Transverse colon (tissue), 4 donors: ENCODE data around the gene MYH9. TPM values are rescaled to one million over a fixed set of nuclear protein-coding genes. Genes with fewer than 3 reads are reported as not detected.
A peak's percentile ranks its signal among the peaks of the same experiment; 100 is the strongest.

Experiments
- DNase-seq: peaks from one replicate; pipeline ENCODE4 v3.0.0-alpha.2; 2019
- H3K27ac ChIP-seq, 4 donors: fragments of 200-600 bp; sonication (generic); 2 replicates each; pipeline ENCODE4 v1.5.1; 2016 to 2018; ENCODE audit warnings: inconsistent platforms in 4 of 4
- H3K27me3 ChIP-seq: fragments of 200-600 bp; sonication (generic); 2 replicates; pipeline ENCODE4 v1.5.1; 2017; ENCODE audit warnings: inconsistent platforms
- H3K36me3 ChIP-seq, 4 donors: fragments of 200-600 bp; sonication (generic); 2 replicates each; pipeline ENCODE4 v1.5.1; 2017 to 2019; ENCODE audit warnings: inconsistent platforms in 4 of 4
- H3K4me1 ChIP-seq, 4 donors: fragments of 200-600 bp; sonication (generic); 2 replicates each; pipeline ENCODE4 v1.5.1; 2017 to 2020; ENCODE audit warnings: inconsistent platforms in 4 of 4
- H3K4me3 ChIP-seq, 4 donors: fragments of 200-600 bp; sonication (generic); 1 replicate in 1 of 4; 2 replicates in 3 of 4; pipeline versions ENCODE4 v1.5.1 to v1.6.1; 2017 to 2019; ENCODE audit warnings: inconsistent platforms in 4 of 4
- H3K9me3 ChIP-seq, 2 donors: fragments of 200-600 bp; sonication (generic); 2 replicates each; pipeline ENCODE4 v1.5.1; 2017 to 2019; ENCODE audit warnings: inconsistent platforms in 2 of 2
- EP300 ChIP-seq: sonication (generic); formaldehyde crosslinking; IDR thresholded peaks from one replicate; pipeline ENCODE4 v1.6.1; 2017; ENCODE audit warnings: antibody characterized with exemption, low read depth
- POLR2A ChIP-seq: fragments of 450-650 bp; IDR thresholded peaks from one replicate; pipeline ENCODE4 v1.6.1; 2016; ENCODE audit warnings: antibody characterized with exemption, mild to moderate bottlenecking, moderate library complexity
- POLR2AphosphoS5 ChIP-seq, 3 donors: sonication (generic); formaldehyde crosslinking; IDR thresholded peaks; one replicate each; pipeline ENCODE4 v1.6.1; 2016; ENCODE audit warnings: antibody characterized with exemption in 3 of 3
- WGBS, 2 donors: methylation state at CpG; one replicate each; pipeline ENCODE4 v1.1.5; 2018; ENCODE audit warnings: low coverage in 1 of 2; 5-methylcytosine and 5-hydroxymethylcytosine counted together
- in situ Hi-C, 4 donors: fragments of 200-750 bp; cut with MboI; loops; one replicate each; pipeline versions ENCODE4 v1.15.0 to v1.15.1; 2017; ENCODE audit warnings: low sequenced_read_pairs in 3 of 4, low pct_ligation_motif_present in 1 of 4, low pct_unique_long_range_greater_than_20kb in 1 of 4
- intact Hi-C: fragments of 100-400 bp; cut with DNase I; formaldehyde crosslinking; loops from one replicate; pipeline ENCODE4 v1.15.1; 2023; ENCODE audit warnings: low total_unique reads
- total RNA-seq, 4 donors: library from RNA; depleted of rRNA; stranded (reverse); fragments of >200 nt; gene quantifications; one replicate each; pipeline ENCODE4 v1.1.0, GENCODE V29; 2016
- TF ChIP-seq, protein P1 (sequence below), 5 experiments: fragments of 200-600 bp in 3 of 5; fragments of 450-650 bp in 2 of 5; sonication (generic) in 3 of 5; IDR thresholded peaks; 1 replicate in 2 of 5; 2 replicates in 3 of 5; pipeline ENCODE4 v1.5.1; 2016 to 2017; ENCODE audit warnings: antibody characterized with exemption in 5 of 5, inconsistent platforms in 3 of 5, mild to moderate bottlenecking in 2 of 5, moderate library complexity in 1 of 5

Gene MYH9
- total RNA-seq, 4 donors from 2014 or later, result 385 to 511 (median 460) TPM

GRCh38 chr22:36300396-36301212 is 87.2 kb downstream of the MYH9 start:
- intact Hi-C loops, result loop anchor here (5.0 kb wide), 1 partner anchor 172 kb away; no protein-coding TSS in a partner anchor
- Histone ChIP-seq H3K4me3 (no peak overlapping the region), H3K27ac (peak overlapping the region; percentile 44 to 76 (median 72)), H3K36me3 (peaks cover 0 to 90% (median 53%) of the 10 kb centered on the region in 4 donors), H3K4me1 (peaks cover 0 to 33% (median 13%) of the 10 kb centered on the region in 4 donors), H3K27me3 (no peaks in the 10 kb centered on the region), H3K9me3 (no peaks in the 10 kb centered on the region)
- WGBS, 2 donors, result 88% methylated on average over 24 of the region's 24 CpGs; no CpG with 5 or more reads in 1 of the 2 donors
- DNase-seq, result no peak
- TF ChIP-seq, protein P1, sequence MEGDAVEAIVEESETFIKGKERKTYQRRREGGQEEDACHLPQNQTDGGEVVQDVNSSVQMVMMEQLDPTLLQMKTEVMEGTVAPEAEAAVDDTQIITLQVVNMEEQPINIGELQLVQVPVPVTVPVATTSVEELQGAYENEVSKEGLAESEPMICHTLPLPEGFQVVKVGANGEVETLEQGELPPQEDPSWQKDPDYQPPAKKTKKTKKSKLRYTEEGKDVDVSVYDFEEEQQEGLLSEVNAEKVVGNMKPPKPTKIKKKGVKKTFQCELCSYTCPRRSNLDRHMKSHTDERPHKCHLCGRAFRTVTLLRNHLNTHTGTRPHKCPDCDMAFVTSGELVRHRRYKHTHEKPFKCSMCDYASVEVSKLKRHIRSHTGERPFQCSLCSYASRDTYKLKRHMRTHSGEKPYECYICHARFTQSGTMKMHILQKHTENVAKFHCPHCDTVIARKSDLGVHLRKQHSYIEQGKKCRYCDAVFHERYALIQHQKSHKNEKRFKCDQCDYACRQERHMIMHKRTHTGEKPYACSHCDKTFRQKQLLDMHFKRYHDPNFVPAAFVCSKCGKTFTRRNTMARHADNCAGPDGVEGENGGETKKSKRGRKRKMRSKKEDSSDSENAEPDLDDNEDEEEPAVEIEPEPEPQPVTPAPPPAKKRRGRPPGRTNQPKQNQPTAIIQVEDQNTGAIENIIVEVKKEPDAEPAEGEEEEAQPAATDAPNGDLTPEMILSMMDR (IDR thresholded peaks at IDR 0.05), result no peak
- TF ChIP-seq EP300 (no peak), POLR2A (no peak)
- in situ Hi-C loops, result loop anchor here in 3 of 4 donors (10.0 kb wide), 2 partner anchors 164 to 174 kb away; no protein-coding TSS in a partner anchor

- Histone ChIP-seq H3K27me3 (no peaks in the 10 kb centered on the region), H3K27ac (peak overlapping the region in 3 of 4 donors; percentile 70 to 76 (median 75)), H3K4me3 (no peak overlapping the region), H3K4me1 (peaks cover 0 to 28% (median 13%) of the 10 kb centered on the region in 4 donors), H3K36me3 (peaks cover 0 to 90% (median 54%) of the 10 kb centered on the region in 4 donors), H3K9me3 (no peaks in the 10 kb centered on the region)
- 89% methylated on average over 12 of the region's 12 CpGs; no CpG with 5 or more reads in 1 of the 2 donors for WGBS, 2 donors
- in situ Hi-C loops (loop anchor here in 3 of 4 donors (10.0 kb wide), 2 partner anchors 165 to 175 kb away; no protein-coding TSS in a partner anchor), intact Hi-C loops (loop anchor here (5.0 kb wide), 1 partner anchor 172 kb away; no protein-coding TSS in a partner anchor)
- no peak for DNase-seq
- TF ChIP-seq POLR2AphosphoS5 (IDR thresholded peaks at IDR 0.05), result no peak
- no peak for TF ChIP-seq POLR2A
- TF ChIP-seq, protein P1 (IDR thresholded peaks at IDR 0.05), result no peak
- no peak for TF ChIP-seq EP300
These were observed 87.9 kb downstream of the MYH9 start for GRCh38 chr22:36299911-36300310.

DNA sequence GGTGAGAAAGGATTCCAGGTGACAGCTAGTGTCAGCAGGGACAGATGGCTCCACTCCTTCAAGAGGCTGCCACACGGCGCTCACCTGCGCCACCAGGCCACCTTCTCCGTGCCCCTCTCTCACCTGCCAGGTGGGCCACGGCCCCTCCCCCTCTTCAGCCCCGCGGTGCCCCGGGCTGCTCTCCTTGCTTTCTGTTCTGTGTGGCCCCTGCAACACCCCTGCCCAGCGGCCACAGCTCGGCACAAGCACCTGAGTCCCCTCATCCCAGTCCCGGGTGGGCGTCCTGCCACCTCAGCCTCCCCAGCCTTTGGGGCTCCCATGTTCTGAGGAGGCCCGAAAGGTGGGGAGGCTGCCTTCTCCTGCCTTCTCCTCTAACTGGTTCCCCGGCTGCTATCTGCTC is 88.5 kb downstream of the MYH9 start:
- Histone ChIP-seq H3K36me3 (peaks cover 0 to 90% (median 56%) of the 10 kb centered on the region in 4 donors), H3K9me3 (no peaks in the 10 kb centered on the region), H3K27ac (peak overlapping the region in 2 of 4 donors; percentile 70 to 75), H3K4me1 (peaks cover 0 to 22% (median 7%) of the 10 kb centered on the region in 4 donors), H3K27me3 (no peaks in the 10 kb centered on the region), H3K4me3 (no peak overlapping the region)
- TF ChIP-seq EP300 (no peak), POLR2A (no peak), POLR2AphosphoS5 (IDR thresholded peaks at IDR 0.05) (no peak)
- TF ChIP-seq, protein P1 (IDR thresholded peaks at IDR 0.05), result no peak
- 90% methylated on average over 14 of the region's 14 CpGs; no CpG with 5 or more reads in 1 of the 2 donors for WGBS, 2 donors
- intact Hi-C loops, result no loop called here
- DNase-seq, result no peak
- in situ Hi-C loops, result no loop called here

GRCh38 chr22:36298601-36299000 is 89.2 kb downstream of the MYH9 start:
- no peak overlapping the region for H3K4me3 ChIP-seq
- no peaks in the 10 kb centered on the region for H3K27me3 ChIP-seq
- peak in 1 of 3 donors; percentile 17 for TF ChIP-seq POLR2AphosphoS5 (IDR thresholded peaks at IDR 0.05)
- TF ChIP-seq POLR2A, result no peak
- TF ChIP-seq EP300, result no peak
- TF ChIP-seq, protein P1 (IDR thresholded peaks at IDR 0.05), result no peak
- intact Hi-C loops, result no loop called here
- peaks cover 0 to 16% (median 3%) of the 10 kb centered on the region in 4 donors for H3K4me1 ChIP-seq
- no peak for DNase-seq
- no peaks in the 10 kb centered on the region for H3K9me3 ChIP-seq
- in situ Hi-C loops, result no loop called here
- H3K27ac ChIP-seq, result peak overlapping the region in 2 of 4 donors; percentile 70 to 75
- H3K36me3 ChIP-seq, result peaks cover 0 to 95% (median 61%) of the 10 kb centered on the region in 4 donors
- whole genome bisulfite sequencing, 2 donors, result 84% methylated on average over 13 of the region's 13 CpGs; no CpG with 5 or more reads in 1 of the 2 donors
